GM23338 (cell line): Measurements from ENCODE around the gene NLGN1. TPM values are rescaled to one million over a fixed set of nuclear protein-coding genes. Genes with fewer than 3 reads are reported as not detected.

Source experiments
- ATAC-seq: fragments of 200-7000 bp; cut with Tn5 transposase; 3 replicates; pipeline ENCODE4 v1.9.1; 2020
- DNase-seq: peaks from one replicate; pipeline ENCODE4 v3.0.0-alpha.2; 2015; ENCODE audit warnings: low spot score
- H2AFZ ChIP-seq: fragments of 200-600 bp; sonication (generic); 2 replicates; pipeline ENCODE4 v1.8.0; 2016; ENCODE audit warnings: antibody characterized with exemption, mild to moderate bottlenecking, moderate library complexity
- H3F3A ChIP-seq: fragments of 200-600 bp; sonication (generic); replicated peaks from 2 replicates; pipeline ENCODE4 v1.8.0; 2017; ENCODE audit warnings: antibody characterized with exemption, mixed run types, low read depth
- H3K27ac ChIP-seq: fragments of 200-600 bp; sonication (generic); 2 replicates; pipeline ENCODE4 v1.6.1; 2016; ENCODE audit warnings: low read depth
- H3K27me3 ChIP-seq: fragments of 200-600 bp; sonication (generic); 2 replicates; pipeline ENCODE4 v1.8.0; 2016; ENCODE audit warnings: mild to moderate bottlenecking, mixed run types, moderate library complexity; ENCODE audit not compliant: insufficient read depth
- H3K36me3 ChIP-seq: fragments of 200-600 bp; sonication (generic); 2 replicates; pipeline ENCODE4 v1.8.0; 2016; ENCODE audit warnings: mild to moderate bottlenecking; ENCODE audit not compliant: insufficient read depth
- H3K4me1 ChIP-seq: fragments of 200-600 bp; sonication (generic); 2 replicates; pipeline ENCODE4 v1.8.0; 2016; ENCODE audit warnings: mild to moderate bottlenecking, moderate library complexity; ENCODE audit not compliant: insufficient read depth
- H3K4me2 ChIP-seq: fragments of 200-600 bp; sonication (generic); 2 replicates; pipeline ENCODE4 v1.7.1; 2017; ENCODE audit warnings: mixed run types
- H3K4me3 ChIP-seq: fragments of 200-600 bp; sonication (generic); 2 replicates; pipeline ENCODE4 v1.6.1; 2016; ENCODE audit warnings: mixed run types
- H3K79me2 ChIP-seq: fragments of 200-600 bp; sonication (generic); replicated peaks from 2 replicates; pipeline ENCODE4 v1.8.0; 2017; ENCODE audit warnings: mild to moderate bottlenecking; ENCODE audit not compliant: insufficient read depth
- H3K9me2 ChIP-seq: fragments of 200-600 bp; sonication (generic); 2 replicates; pipeline ENCODE4 v1.8.0; 2017; ENCODE audit not compliant: insufficient read depth
- H4K20me1 ChIP-seq: fragments of 200-600 bp; sonication (generic); replicated peaks from 2 replicates; pipeline ENCODE4 v1.8.0; 2017; ENCODE audit warnings: mild to moderate bottlenecking; ENCODE audit not compliant: insufficient read depth
- H3K27ac Mint-ChIP-seq: 2 replicates; pipeline ENCODE4 v1.8.0; 2020; ENCODE audit warnings: inconsistent platforms, mild to moderate bottlenecking, moderate library complexity, mixed read lengths
- H3K27me3 Mint-ChIP-seq: 3 replicates; pipeline ENCODE4 v1.8.0; 2022; ENCODE audit warnings: low read depth, mild to moderate bottlenecking, moderate library complexity, mixed read lengths, inconsistent platforms; ENCODE audit not compliant: insufficient read depth, poor library complexity
- H3K36me3 Mint-ChIP-seq: 3 replicates; pipeline ENCODE4 v1.8.0; 2021; ENCODE audit warnings: low read depth, mild to moderate bottlenecking, inconsistent platforms, moderate library complexity, mixed read lengths
- H3K4me1 Mint-ChIP-seq: 3 replicates; pipeline ENCODE4 v1.8.0; 2020; ENCODE audit warnings: mild to moderate bottlenecking, inconsistent platforms, mixed read lengths
- H3K4me3 Mint-ChIP-seq: 3 replicates; pipeline ENCODE4 v1.8.0; 2021; ENCODE audit warnings: moderate library complexity, mild to moderate bottlenecking, inconsistent platforms, mixed read lengths
- H3K9me3 Mint-ChIP-seq: 3 replicates; pipeline ENCODE4 v1.8.0; 2020; ENCODE audit warnings: moderate library complexity, mild to moderate bottlenecking, inconsistent platforms, mixed read lengths
- CREB1 ChIP-seq: fragments of 250-450 bp; sonication (Bioruptor Pico); IDR thresholded peaks from 2 replicates; pipeline ENCODE4 v1.5.0; 2020; ENCODE audit warnings: low read depth, mild to moderate bottlenecking, moderate library complexity
- EZH2 ChIP-seq: fragments of 200-600 bp; sonication (generic); IDR thresholded peaks from one replicate; pipeline ENCODE4 v1.8.0; 2017; ENCODE audit warnings: antibody characterized with exemption, mild to moderate bottlenecking, low read depth; ENCODE audit not compliant: unreplicated experiment
- EZH2phosphoT487 ChIP-seq: fragments of 200-600 bp; sonication (generic); IDR thresholded peaks from one replicate; pipeline ENCODE4 v1.8.1; 2018; ENCODE audit warnings: antibody characterized with exemption; ENCODE audit not compliant: unreplicated experiment
- JUNB ChIP-seq: IDR thresholded peaks from one replicate; pipeline ENCODE4 v1.6.1; 2016; ENCODE audit warnings: antibody characterized with exemption; ENCODE audit not compliant: unreplicated experiment
- NANOG ChIP-seq: IDR thresholded peaks from 2 replicates; pipeline ENCODE4 v1.6.1; 2016; ENCODE audit warnings: antibody characterized with exemption, borderline replicate concordance
- POLR2AphosphoS5 ChIP-seq: IDR thresholded peaks from 2 replicates; pipeline ENCODE4 v1.6.1; 2016; ENCODE audit warnings: antibody characterized with exemption, low read depth
- REST ChIP-seq: IDR thresholded peaks from one replicate; pipeline ENCODE4 v1.6.1; 2018; ENCODE audit warnings: antibody characterized with exemption; ENCODE audit not compliant: unreplicated experiment
- STAT1 ChIP-seq: IDR thresholded peaks from one replicate; pipeline ENCODE4 v1.6.1; 2016; ENCODE audit warnings: antibody characterized with exemption; ENCODE audit not compliant: unreplicated experiment
- ZNF114 ChIP-seq: fragments of 250-450 bp; sonication (Bioruptor Pico); IDR thresholded peaks from 2 replicates; pipeline ENCODE4 v1.5.0; 2020; ENCODE audit warnings: mild to moderate bottlenecking, moderate library complexity
- ZNF331 ChIP-seq: fragments of 250-450 bp; sonication (Bioruptor Pico); IDR thresholded peaks from 2 replicates; pipeline ENCODE4 v1.5.0; 2020; ENCODE audit warnings: low read depth, mild to moderate bottlenecking, moderate library complexity
- polyA plus RNA-seq: library from polyadenylated mRNA; unstranded; fragments of >200 nt; fragmentation: Nextera tagmentation; extraction: Ambion mirVana; gene quantifications from 2 replicates; pipeline ENCODE4 v1.2.1, GENCODE V29; 2016
- total RNA-seq: library from RNA; depleted of rRNA; stranded (reverse); fragments of >200 nt; shearing (Covaris generic); gene quantifications from 2 replicates; pipeline ENCODE4 v1.2.3, GENCODE V29; 2014
- TF ChIP-seq, protein P1 (sequence below): IDR thresholded peaks from 2 replicates; pipeline ENCODE4 v1.6.1; 2016; ENCODE audit warnings: antibody characterized with exemption
- TF ChIP-seq, protein P2 (sequence below): fragments of 250-450 bp; sonication (Bioruptor Pico); IDR thresholded peaks from 2 replicates; pipeline ENCODE4 v1.5.0; 2020; ENCODE audit warnings: mild to moderate bottlenecking, moderate library complexity
- TF ChIP-seq, protein P3 (sequence below), 2 experiments: fragments of 200-600 bp in 1 of 2; sonication (generic) in 1 of 2; conservative IDR thresholded peaks; 2 replicates each; pipeline versions ENCODE4 v1.5.1 to v1.6.1; 2016 to 2017; ENCODE audit warnings: antibody characterized with exemption in 2 of 2, low read depth in 2 of 2, mild to moderate bottlenecking in 2 of 2, moderate library complexity in 1 of 2

The NLGN1 gene
- total and polyA plus RNA-seq, 2 experiments from 2014 or later = 6.5 to 18.6 TPM

GRCh38 chr3:173897631-173898030 lies 500.1 kb downstream of the NLGN1 start:
- Mint-ChIP-seq H3K36me3 (no peaks in the 10 kb centered on the region), H3K27me3 (peaks cover 4% of the 10 kb centered on the region), H3K4me3 (no peak overlapping the region), H3K4me1 (peaks cover 7% of the 10 kb centered on the region), H3K9me3 (no peaks in the 10 kb centered on the region), H3K27ac (no peak overlapping the region)
- Histone ChIP-seq H3K4me2 (no peak overlapping the region), H2AFZ (no peak overlapping the region), H3K9me2 (no peaks in the 10 kb centered on the region), H4K20me1 (no peaks in the 10 kb centered on the region), H3K27me3 (no peaks in the 10 kb centered on the region), H3K4me3 (no peak overlapping the region), H3K27ac (no peak overlapping the region), H3K36me3 (no peaks in the 10 kb centered on the region), H3K4me1 (no peaks in the 10 kb centered on the region), H3K79me2 (no peaks in the 10 kb centered on the region), H3F3A (no peaks in the 10 kb centered on the region)
- DNase-seq = no peak
- TF ChIP-seq CREB1 (CRISPR knock-in tag) = no peak
- no peak for TF ChIP-seq EZH2phosphoT487
- TF ChIP-seq STAT1 = no peak
- TF ChIP-seq, protein P1, sequence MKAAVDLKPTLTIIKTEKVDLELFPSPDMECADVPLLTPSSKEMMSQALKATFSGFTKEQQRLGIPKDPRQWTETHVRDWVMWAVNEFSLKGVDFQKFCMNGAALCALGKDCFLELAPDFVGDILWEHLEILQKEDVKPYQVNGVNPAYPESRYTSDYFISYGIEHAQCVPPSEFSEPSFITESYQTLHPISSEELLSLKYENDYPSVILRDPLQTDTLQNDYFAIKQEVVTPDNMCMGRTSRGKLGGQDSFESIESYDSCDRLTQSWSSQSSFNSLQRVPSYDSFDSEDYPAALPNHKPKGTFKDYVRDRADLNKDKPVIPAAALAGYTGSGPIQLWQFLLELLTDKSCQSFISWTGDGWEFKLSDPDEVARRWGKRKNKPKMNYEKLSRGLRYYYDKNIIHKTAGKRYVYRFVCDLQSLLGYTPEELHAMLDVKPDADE = no peak
- TF ChIP-seq POLR2AphosphoS5 = no peak
- TF ChIP-seq, protein P2, sequence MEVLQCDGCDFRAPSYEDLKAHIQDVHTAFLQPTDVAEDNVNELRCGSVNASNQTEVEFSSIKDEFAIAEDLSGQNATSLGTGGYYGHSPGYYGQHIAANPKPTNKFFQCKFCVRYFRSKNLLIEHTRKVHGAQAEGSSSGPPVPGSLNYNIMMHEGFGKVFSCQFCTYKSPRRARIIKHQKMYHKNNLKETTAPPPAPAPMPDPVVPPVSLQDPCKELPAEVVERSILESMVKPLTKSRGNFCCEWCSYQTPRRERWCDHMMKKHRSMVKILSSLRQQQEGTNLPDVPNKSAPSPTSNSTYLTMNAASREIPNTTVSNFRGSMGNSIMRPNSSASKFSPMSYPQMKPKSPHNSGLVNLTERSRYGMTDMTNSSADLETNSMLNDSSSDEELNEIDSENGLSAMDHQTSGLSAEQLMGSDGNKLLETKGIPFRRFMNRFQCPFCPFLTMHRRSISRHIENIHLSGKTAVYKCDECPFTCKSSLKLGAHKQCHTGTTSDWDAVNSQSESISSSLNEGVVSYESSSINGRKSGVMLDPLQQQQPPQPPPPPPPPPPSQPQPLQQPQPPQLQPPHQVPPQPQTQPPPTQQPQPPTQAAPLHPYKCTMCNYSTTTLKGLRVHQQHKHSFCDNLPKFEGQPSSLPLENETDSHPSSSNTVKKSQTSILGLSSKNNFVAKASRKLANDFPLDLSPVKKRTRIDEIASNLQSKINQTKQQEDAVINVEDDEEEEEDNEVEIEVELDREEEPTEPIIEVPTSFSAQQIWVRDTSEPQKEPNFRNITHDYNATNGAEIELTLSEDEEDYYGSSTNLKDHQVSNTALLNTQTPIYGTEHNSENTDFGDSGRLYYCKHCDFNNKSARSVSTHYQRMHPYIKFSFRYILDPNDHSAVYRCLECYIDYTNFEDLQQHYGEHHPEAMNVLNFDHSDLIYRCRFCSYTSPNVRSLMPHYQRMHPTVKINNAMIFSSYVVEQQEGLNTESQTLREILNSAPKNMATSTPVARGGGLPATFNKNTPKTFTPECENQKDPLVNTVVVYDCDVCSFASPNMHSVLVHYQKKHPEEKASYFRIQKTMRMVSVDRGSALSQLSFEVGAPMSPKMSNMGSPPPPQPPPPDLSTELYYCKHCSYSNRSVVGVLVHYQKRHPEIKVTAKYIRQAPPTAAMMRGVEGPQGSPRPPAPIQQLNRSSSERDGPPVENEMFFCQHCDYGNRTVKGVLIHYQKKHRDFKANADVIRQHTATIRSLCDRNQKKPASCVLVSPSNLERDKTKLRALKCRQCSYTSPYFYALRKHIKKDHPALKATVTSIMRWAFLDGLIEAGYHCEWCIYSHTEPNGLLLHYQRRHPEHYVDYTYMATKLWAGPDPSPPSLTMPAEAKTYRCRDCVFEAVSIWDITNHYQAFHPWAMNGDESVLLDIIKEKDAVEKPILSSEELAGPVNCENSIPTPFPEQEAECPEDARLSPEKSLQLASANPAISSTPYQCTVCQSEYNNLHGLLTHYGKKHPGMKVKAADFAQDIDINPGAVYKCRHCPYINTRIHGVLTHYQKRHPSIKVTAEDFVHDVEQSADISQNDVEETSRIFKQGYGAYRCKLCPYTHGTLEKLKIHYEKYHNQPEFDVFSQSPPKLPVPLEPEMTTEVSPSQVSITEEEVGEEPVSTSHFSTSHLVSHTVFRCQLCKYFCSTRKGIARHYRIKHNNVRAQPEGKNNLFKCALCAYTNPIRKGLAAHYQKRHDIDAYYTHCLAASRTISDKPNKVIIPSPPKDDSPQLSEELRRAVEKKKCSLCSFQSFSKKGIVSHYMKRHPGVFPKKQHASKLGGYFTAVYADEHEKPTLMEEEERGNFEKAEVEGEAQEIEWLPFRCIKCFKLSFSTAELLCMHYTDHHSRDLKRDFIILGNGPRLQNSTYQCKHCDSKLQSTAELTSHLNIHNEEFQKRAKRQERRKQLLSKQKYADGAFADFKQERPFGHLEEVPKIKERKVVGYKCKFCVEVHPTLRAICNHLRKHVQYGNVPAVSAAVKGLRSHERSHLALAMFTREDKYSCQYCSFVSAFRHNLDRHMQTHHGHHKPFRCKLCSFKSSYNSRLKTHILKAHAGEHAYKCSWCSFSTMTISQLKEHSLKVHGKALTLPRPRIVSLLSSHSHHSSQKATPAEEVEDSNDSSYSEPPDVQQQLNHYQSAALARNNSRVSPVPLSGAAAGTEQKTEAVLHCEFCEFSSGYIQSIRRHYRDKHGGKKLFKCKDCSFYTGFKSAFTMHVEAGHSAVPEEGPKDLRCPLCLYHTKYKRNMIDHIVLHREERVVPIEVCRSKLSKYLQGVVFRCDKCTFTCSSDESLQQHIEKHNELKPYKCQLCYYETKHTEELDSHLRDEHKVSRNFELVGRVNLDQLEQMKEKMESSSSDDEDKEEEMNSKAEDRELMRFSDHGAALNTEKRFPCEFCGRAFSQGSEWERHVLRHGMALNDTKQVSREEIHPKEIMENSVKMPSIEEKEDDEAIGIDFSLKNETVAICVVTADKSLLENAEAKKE (CRISPR knock-in tag) = no peak
- TF ChIP-seq JUNB = no peak
- TF ChIP-seq, protein P3, sequence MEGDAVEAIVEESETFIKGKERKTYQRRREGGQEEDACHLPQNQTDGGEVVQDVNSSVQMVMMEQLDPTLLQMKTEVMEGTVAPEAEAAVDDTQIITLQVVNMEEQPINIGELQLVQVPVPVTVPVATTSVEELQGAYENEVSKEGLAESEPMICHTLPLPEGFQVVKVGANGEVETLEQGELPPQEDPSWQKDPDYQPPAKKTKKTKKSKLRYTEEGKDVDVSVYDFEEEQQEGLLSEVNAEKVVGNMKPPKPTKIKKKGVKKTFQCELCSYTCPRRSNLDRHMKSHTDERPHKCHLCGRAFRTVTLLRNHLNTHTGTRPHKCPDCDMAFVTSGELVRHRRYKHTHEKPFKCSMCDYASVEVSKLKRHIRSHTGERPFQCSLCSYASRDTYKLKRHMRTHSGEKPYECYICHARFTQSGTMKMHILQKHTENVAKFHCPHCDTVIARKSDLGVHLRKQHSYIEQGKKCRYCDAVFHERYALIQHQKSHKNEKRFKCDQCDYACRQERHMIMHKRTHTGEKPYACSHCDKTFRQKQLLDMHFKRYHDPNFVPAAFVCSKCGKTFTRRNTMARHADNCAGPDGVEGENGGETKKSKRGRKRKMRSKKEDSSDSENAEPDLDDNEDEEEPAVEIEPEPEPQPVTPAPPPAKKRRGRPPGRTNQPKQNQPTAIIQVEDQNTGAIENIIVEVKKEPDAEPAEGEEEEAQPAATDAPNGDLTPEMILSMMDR (conservative IDR thresholded peaks at IDR 0.05; ENCODE audit: low read depth in 2 of 2) = no peak
- TF ChIP-seq ZNF331 (CRISPR knock-in tag) = no peak
- no peak for TF ChIP-seq NANOG
- no peak for TF ChIP-seq ZNF114 (CRISPR knock-in tag)
- TF ChIP-seq EZH2 = no peak
- no peak for TF ChIP-seq REST
- ATAC-seq = no peak
